ENCODE results near the gene SLC9A3. TPM values are rescaled to one million over a fixed set of nuclear protein-coding genes. Genes with fewer than 3 reads are reported as not detected.

SLC9A3 gene
- total RNA-seq, 1 experiment from 2014 or later = 1.5 TPM

DNA sequence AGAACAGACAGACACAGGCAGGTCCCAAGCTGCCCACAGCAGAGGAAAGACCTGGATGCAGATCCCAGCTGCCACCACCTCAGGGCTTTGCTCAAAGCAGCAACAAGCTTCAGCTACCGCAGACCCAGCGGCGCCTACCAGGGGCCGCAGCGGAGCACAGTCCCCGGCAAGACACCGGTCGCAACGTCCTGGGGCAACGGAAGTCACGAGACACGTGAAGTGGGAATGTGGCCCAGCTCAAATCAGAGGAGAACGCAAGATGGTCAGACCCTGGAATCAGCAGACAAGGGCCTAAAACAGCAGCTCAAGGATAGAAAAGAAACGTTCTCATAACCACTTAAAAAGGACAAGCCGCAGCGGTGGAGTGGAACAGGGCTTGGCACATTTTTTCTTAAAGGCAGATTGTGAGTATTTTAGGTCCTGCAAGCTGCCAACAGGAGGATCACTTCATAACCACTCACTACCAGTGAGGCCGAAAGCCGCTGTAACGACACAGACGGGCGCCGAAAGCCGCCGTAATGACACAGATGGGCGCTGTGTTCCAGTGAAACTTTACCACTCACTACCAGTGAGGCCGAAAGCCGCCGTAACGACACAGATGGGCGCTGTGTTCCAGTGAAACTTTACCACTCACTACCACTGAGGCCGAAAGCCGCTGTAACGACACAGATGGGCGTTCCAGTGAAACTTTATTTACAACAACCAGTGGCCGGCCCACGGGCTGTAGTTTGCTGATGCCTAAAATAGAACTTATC is 21.7 kb downstream of the SLC9A3 start (continued):
- TF ChIP-seq POLR2AphosphoS5 (IDR thresholded peaks at IDR 0.05; ENCODE audit: low read depth, low read length) = no peak
- no peak for TF ChIP-seq TCF7L2 (IDR thresholded peaks at IDR 0.05; ENCODE audit: borderline replicate concordance, extremely low read depth, insufficient read depth, insufficient read length)
- TF ChIP-seq FOSL1 (IDR thresholded peaks at IDR 0.05; ENCODE audit: low read depth) = no peak
- no peak for TF ChIP-seq SRF (IDR thresholded peaks at IDR 0.05; ENCODE audit: low read depth)
- no peak for TF ChIP-seq EZH2 (IDR thresholded peaks at IDR 0.05)
- TF ChIP-seq YY1 (IDR thresholded peaks at IDR 0.05; ENCODE audit: extremely low read depth, insufficient replicate concordance, low read depth, low read length) = no peak

DNA sequence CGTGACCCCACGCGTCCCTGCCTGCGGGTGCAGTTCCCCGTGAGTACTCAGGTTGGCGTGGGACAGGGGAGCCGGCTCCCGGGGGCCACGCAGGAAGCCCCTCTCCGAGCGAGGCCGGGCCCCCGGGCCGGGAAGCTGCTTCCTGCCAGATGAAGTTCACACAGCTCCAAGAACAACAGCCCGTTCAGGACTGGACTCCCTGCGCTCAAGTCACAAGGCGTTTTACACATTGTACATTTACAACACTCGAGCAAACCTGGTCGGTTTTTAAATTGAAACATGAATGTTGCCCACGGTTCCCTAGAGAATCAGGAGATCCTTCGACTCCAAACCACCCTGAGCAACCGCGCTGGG is 22.4 kb downstream of the SLC9A3 start:
- no peak for DNase-seq (ENCODE audit: low read depth, low spot score)

More for the DNA sequence above, 22.4 kb downstream of the SLC9A3 start:
- Histone ChIP-seq H3K4me2 (ENCODE audit: low read length) (no peak overlapping the region), H3K4me1 (ENCODE audit: control insufficient read depth in 1 of 2, insufficient read depth in 2 of 2, low read length in 2 of 2) (no peaks in the 10 kb centered on the region), H3K79me2 (ENCODE audit: insufficient read depth, low read length) (no peaks in the 10 kb centered on the region), H3K9me3 (ENCODE audit: control insufficient read depth in 1 of 2, insufficient read depth in 1 of 2, low read depth in 1 of 2, low read length in 2 of 2) (no peaks in the 10 kb centered on the region), H3K9ac (ENCODE audit: low read length) (no peak overlapping the region), H3K4me3 (replicated peaks in 1 of 2; ENCODE audit: low read depth in 1 of 2, low read length in 2 of 2) (no peak overlapping the region), H3K9me2 (ENCODE audit: insufficient read depth) (no peaks in the 10 kb centered on the region), H3K27me3 (ENCODE audit: insufficient read depth, low read length) (no peaks in the 10 kb centered on the region), H4K20me1 (ENCODE audit: insufficient read depth) (no peaks in the 10 kb centered on the region), H3K27ac (ENCODE audit: low read depth, low read length) (no peak overlapping the region), H3K36me3 (ENCODE audit: control insufficient read depth in 1 of 2, insufficient read depth in 2 of 2, low read length in 2 of 2) (no peaks in the 10 kb centered on the region), H2AFZ (ENCODE audit: low read depth, low read length, poor library complexity, severe bottlenecking) (no peak overlapping the region)
- ChIA-PET RAD21 (ENCODE audit: low non-redundant PET in 1 of 2, low total read pairs in 2 of 2, uncharacterized antibody in 2 of 2, unreplicated experiment in 2 of 2) (no interaction called here), POLR2A (no interaction called here), CTCF (no interaction called here)
- intact Hi-C loops (cut with micrococcal nuclease) = no loop called here
- no peak for TF ChIP-seq POLR2AphosphoS5 (IDR thresholded peaks at IDR 0.05; ENCODE audit: low read depth, low read length)
- TF ChIP-seq EZH2 (IDR thresholded peaks at IDR 0.05) = no peak
- no peak for TF ChIP-seq CBX3 (IDR thresholded peaks at IDR 0.05; ENCODE audit: low read depth)
- TF ChIP-seq RAD21 (IDR thresholded peaks at IDR 0.05; ENCODE audit: low read depth) = no peak
- ATAC-seq = no peak
- BruUV-seq (replicated peaks) = no TSS peak
